Measurements from ENCODE around the gene RHEBL1. TPM values are rescaled to one million over a fixed set of nuclear protein-coding genes. Genes with fewer than 3 reads are reported as not detected.

RHEBL1 gene
- total RNA-seq, 1 donor from 2014 or later = 3.2 TPM

GRCh38 chr12:49108958-49109404 is 39.2 kb upstream of the RHEBL1 start:
- Mint-ChIP-seq H3K27me3 (ENCODE audit: unreplicated experiment) (peaks cover 14% of the 10 kb centered on the region), H3K36me3 (ENCODE audit: low read depth, unreplicated experiment) (peaks cover 12% of the 10 kb centered on the region), H3K27ac (ENCODE audit: unreplicated experiment) (peak overlapping the region; percentile 72), H3K4me1 (ENCODE audit: unreplicated experiment) (peaks cover 47% of the 10 kb centered on the region), H3K4me3 (ENCODE audit: unreplicated experiment) (peak overlapping the region; percentile 99), H3K9me3 (ENCODE audit: unreplicated experiment) (no peaks in the 10 kb centered on the region)
- TF ChIP-seq CTCF (IDR thresholded peaks at IDR 0.05; ENCODE audit: unreplicated experiment) = no peak
- DNase-seq (ENCODE audit: low spot score) = no peak

GRCh38 chr12:49105504-49106084 is 35.8 kb upstream of the RHEBL1 start:
- no peak overlapping the region for H3K4me3 Mint-ChIP-seq (ENCODE audit: unreplicated experiment)
- H3K9me3 Mint-ChIP-seq (ENCODE audit: unreplicated experiment) = no peaks in the 10 kb centered on the region
- H3K27me3 Mint-ChIP-seq (ENCODE audit: unreplicated experiment) = peaks cover 18% of the 10 kb centered on the region
- TF ChIP-seq CTCF (IDR thresholded peaks at IDR 0.05; ENCODE audit: unreplicated experiment) = no peak
- H3K27ac Mint-ChIP-seq (ENCODE audit: unreplicated experiment) = peak overlapping the region; percentile 70
- H3K4me1 Mint-ChIP-seq (ENCODE audit: unreplicated experiment) = peaks cover 55% of the 10 kb centered on the region
- peaks cover 36% of the 10 kb centered on the region for H3K36me3 Mint-ChIP-seq (ENCODE audit: low read depth, unreplicated experiment)
- DNase-seq (ENCODE audit: low spot score) = no peak

GRCh38 chr12:49104822-49105221 is 35.0 kb upstream of the RHEBL1 start:
- Mint-ChIP-seq H3K27ac (ENCODE audit: unreplicated experiment) (peak overlapping the region; percentile 90), H3K36me3 (ENCODE audit: low read depth, unreplicated experiment) (peaks cover 43% of the 10 kb centered on the region), H3K27me3 (ENCODE audit: unreplicated experiment) (peaks cover 19% of the 10 kb centered on the region), H3K9me3 (ENCODE audit: unreplicated experiment) (no peaks in the 10 kb centered on the region), H3K4me1 (ENCODE audit: unreplicated experiment) (peaks cover 54% of the 10 kb centered on the region), H3K4me3 (ENCODE audit: unreplicated experiment) (peak overlapping the region; percentile 68)
- DNase-seq (ENCODE audit: low spot score) = no peak
- no peak for TF ChIP-seq CTCF (IDR thresholded peaks at IDR 0.05; ENCODE audit: unreplicated experiment)

- TF ChIP-seq CTCF (IDR thresholded peaks at IDR 0.05; ENCODE audit: unreplicated experiment) = no peak
- Mint-ChIP-seq H3K27me3 (ENCODE audit: unreplicated experiment) (peaks cover 12% of the 10 kb centered on the region), H3K36me3 (ENCODE audit: low read depth, unreplicated experiment) (peaks cover 62% of the 10 kb centered on the region), H3K27ac (ENCODE audit: unreplicated experiment) (no peak overlapping the region), H3K4me1 (ENCODE audit: unreplicated experiment) (peaks cover 21% of the 10 kb centered on the region), H3K9me3 (ENCODE audit: unreplicated experiment) (no peaks in the 10 kb centered on the region), H3K4me3 (ENCODE audit: unreplicated experiment) (peak overlapping the region; percentile 67)
- no peak for DNase-seq (ENCODE audit: low spot score)
Measured at GRCh38 chr12:49100380-49100779, 30.6 kb upstream of the RHEBL1 start.

- no peak for TF ChIP-seq CTCF (IDR thresholded peaks at IDR 0.05; ENCODE audit: unreplicated experiment)
- H3K4me3 Mint-ChIP-seq (ENCODE audit: unreplicated experiment) = peak overlapping the region; percentile 60
- H3K4me1 Mint-ChIP-seq (ENCODE audit: unreplicated experiment) = peaks cover 20% of the 10 kb centered on the region
- H3K27ac Mint-ChIP-seq (ENCODE audit: unreplicated experiment) = no peak overlapping the region
- no peaks in the 10 kb centered on the region for H3K9me3 Mint-ChIP-seq (ENCODE audit: unreplicated experiment)
- peaks cover 56% of the 10 kb centered on the region for H3K36me3 Mint-ChIP-seq (ENCODE audit: low read depth, unreplicated experiment)
- no peak for DNase-seq (ENCODE audit: low spot score)
- peaks cover 18% of the 10 kb centered on the region for H3K27me3 Mint-ChIP-seq (ENCODE audit: unreplicated experiment)
Measured at GRCh38 chr12:49098703-49099102, 28.9 kb upstream of the RHEBL1 start.

All from endothelial cell (in vitro differentiated cells).